ENCODE results near the gene LCN1.

Gene LCN1

DNA sequence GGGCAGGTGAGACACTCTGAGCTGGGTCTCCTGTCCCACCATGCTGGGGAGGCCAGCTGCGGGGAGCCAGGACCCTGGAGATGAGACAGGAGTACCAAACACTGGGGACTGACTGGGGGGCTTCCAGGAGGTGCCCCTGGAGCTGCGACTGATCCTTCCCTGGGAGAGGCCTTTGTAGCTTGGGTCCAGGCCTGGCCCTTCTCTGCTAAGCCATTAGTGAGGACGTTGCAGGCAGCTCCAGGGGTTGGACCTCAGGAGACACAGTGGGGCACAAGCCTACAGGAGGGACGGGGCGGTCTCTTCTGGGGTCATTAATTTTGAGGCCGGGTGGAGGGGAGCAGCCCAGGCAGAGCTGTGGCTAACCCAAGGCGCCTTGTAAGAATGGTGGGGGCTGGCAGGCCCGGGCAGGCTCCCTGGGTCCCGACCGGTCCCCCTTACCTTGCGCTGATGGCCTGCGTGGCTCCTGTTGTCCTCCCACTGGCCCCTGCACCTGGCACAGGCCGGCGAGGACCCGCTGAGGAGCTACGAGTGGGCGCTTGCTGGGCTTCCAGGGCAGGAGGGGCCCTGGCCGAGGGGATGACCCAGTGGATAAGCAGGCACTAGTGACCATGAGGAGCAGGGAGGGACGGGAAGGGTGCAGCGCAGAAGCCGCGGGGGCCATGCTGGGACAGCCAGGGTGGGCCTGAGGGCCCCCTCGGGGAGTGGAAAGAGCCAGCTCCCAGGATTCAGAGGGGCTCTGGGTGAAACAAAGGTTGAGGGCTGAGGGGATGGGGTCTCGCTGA lies 15.6 kb upstream of the LCN1 start:
- Histone ChIP-seq H3K4me2 (ENCODE audit: low read depth, low read length) (no peak overlapping the region), H2AFZ (ENCODE audit: low read length) (no peak overlapping the region), H3K9me3 (replicated peaks; ENCODE audit: insufficient read depth, low read length) (no peaks in the 10 kb centered on the region)

DNA sequence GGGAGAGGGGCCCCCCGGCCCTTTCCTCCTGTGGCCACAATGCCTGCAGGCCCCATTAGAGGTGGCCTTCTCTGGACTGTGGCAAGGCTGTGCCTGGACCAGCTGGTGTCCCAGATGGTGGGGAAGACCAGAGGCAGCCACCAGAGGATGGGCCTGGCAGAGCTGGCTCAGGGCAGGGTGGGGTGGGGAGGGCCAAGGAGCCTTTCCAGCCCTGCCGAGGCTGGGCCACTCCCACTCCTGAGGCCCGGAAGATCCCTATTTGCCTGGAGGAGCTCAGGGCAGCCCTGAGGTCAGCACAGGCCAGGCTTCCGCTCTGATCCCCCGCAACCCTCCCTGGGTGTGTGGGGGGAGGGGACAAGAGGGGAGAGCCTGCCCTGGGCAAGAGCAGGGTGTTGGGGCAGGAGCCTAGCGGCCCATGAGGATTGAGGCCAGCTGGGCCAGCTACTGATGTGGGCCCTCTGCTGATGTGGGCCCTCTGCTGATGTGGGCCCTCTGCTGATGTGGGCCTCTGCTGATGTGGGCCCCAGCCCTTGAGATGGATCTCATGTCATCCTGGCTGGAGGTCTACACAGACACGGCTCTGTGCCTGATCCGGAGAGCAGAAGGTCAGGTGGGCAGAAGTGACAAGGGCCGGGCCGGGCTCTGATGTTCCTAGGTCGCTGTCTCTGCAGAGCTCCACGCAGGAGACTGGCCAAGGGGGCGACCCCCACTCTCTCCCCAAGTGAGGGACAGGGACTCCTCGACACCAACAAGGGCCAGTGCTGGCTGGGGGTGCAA lies 14.7 kb upstream of the LCN1 start:
- TF ChIP-seq, protein P1, sequence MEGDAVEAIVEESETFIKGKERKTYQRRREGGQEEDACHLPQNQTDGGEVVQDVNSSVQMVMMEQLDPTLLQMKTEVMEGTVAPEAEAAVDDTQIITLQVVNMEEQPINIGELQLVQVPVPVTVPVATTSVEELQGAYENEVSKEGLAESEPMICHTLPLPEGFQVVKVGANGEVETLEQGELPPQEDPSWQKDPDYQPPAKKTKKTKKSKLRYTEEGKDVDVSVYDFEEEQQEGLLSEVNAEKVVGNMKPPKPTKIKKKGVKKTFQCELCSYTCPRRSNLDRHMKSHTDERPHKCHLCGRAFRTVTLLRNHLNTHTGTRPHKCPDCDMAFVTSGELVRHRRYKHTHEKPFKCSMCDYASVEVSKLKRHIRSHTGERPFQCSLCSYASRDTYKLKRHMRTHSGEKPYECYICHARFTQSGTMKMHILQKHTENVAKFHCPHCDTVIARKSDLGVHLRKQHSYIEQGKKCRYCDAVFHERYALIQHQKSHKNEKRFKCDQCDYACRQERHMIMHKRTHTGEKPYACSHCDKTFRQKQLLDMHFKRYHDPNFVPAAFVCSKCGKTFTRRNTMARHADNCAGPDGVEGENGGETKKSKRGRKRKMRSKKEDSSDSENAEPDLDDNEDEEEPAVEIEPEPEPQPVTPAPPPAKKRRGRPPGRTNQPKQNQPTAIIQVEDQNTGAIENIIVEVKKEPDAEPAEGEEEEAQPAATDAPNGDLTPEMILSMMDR (IDR thresholded peaks at IDR 0.05; ENCODE audit: low read length), result no peak
- TF ChIP-seq EZH2phosphoT487 (IDR thresholded peaks at IDR 0.05; ENCODE audit: low read length) (no peak), EZH2 (optimal IDR thresholded peaks at IDR 0.05; ENCODE audit: low read depth, low read length) (no peak)
- no peak overlapping the region for H3K9ac ChIP-seq (ENCODE audit: low read length)
- DNase-seq, result no peak
- no peaks in the 10 kb centered on the region for H3K9me3 ChIP-seq (replicated peaks; ENCODE audit: insufficient read depth, low read length)
- peaks cover 17% of the 10 kb centered on the region for H3K4me1 ChIP-seq (ENCODE audit: low read length)
- H3K4me3 ChIP-seq (ENCODE audit: low read length), result no peak overlapping the region
- no peak overlapping the region for H2AFZ ChIP-seq (ENCODE audit: low read length)
- peaks cover 23% of the 10 kb centered on the region for H3K79me2 ChIP-seq (ENCODE audit: low read length)
- no peak overlapping the region for H3K4me2 ChIP-seq (ENCODE audit: low read depth, low read length)
- no peaks in the 10 kb centered on the region; the same call in 1 of the 2 replicates for H3F3A ChIP-seq (ENCODE audit: insufficient read depth, low read length)
- no peaks in the 10 kb centered on the region for H3K27me3 ChIP-seq (replicated peaks; ENCODE audit: insufficient read depth, low read length)
- no peaks in the 10 kb centered on the region; the same call in 1 of the 2 replicates for H4K20me1 ChIP-seq (ENCODE audit: insufficient read depth, low read length)
- peaks cover 3% of the 10 kb centered on the region; the same call in 1 of the 2 replicates for H3K36me3 ChIP-seq (replicated peaks; ENCODE audit: insufficient read depth, low read length)
- no peaks in the 10 kb centered on the region for H3K9me2 ChIP-seq (replicated peaks; ENCODE audit: insufficient read depth, low read length)
- no peak overlapping the region for H3K27ac ChIP-seq (ENCODE audit: low read length)

More for the DNA sequence above, 15.6 kb upstream of the LCN1 start:
- Histone ChIP-seq H3K9ac (ENCODE audit: low read length) (no peak overlapping the region), H3K4me1 (ENCODE audit: low read length) (peaks cover 8% of the 10 kb centered on the region), H3K36me3 (replicated peaks; ENCODE audit: insufficient read depth, low read length) (peaks cover 3% of the 10 kb centered on the region; the same call in 1 of the 2 replicates), H3K27ac (ENCODE audit: low read length) (no peak overlapping the region), H3K4me3 (ENCODE audit: low read length) (no peak overlapping the region), H3F3A (ENCODE audit: insufficient read depth, low read length) (no peaks in the 10 kb centered on the region), H3K9me2 (replicated peaks; ENCODE audit: insufficient read depth, low read length) (no peaks in the 10 kb centered on the region), H3K27me3 (replicated peaks; ENCODE audit: insufficient read depth, low read length) (no peaks in the 10 kb centered on the region), H4K20me1 (ENCODE audit: insufficient read depth, low read length) (no peaks in the 10 kb centered on the region; the same call in 1 of the 2 replicates), H3K79me2 (ENCODE audit: low read length) (peaks cover 32% of the 10 kb centered on the region)
- TF ChIP-seq, protein P1 (IDR thresholded peaks at IDR 0.05; ENCODE audit: low read length), result no peak
- no peak for TF ChIP-seq EZH2 (optimal IDR thresholded peaks at IDR 0.05; ENCODE audit: low read depth, low read length)
- no peak for DNase-seq

GRCh38 chr9:135507104-135508035 lies 13.9 kb upstream of the LCN1 start:
- TF ChIP-seq EZH2 (optimal IDR thresholded peaks at IDR 0.05; ENCODE audit: low read depth, low read length) (no peak), EZH2phosphoT487 (IDR thresholded peaks at IDR 0.05; ENCODE audit: low read length) (no peak)
- TF ChIP-seq, protein P1 (IDR thresholded peaks at IDR 0.05; ENCODE audit: low read length), result no peak
- Histone ChIP-seq H3K4me2 (ENCODE audit: low read depth, low read length) (no peak overlapping the region), H3K27me3 (replicated peaks; ENCODE audit: insufficient read depth, low read length) (no peaks in the 10 kb centered on the region), H3K9me2 (replicated peaks; ENCODE audit: insufficient read depth, low read length) (no peaks in the 10 kb centered on the region), H3K4me3 (ENCODE audit: low read length) (no peak overlapping the region), H3K9me3 (replicated peaks; ENCODE audit: insufficient read depth, low read length) (no peaks in the 10 kb centered on the region), H3K4me1 (ENCODE audit: low read length) (peaks cover 14% of the 10 kb centered on the region), H3K9ac (ENCODE audit: low read length) (no peak overlapping the region), H3K36me3 (replicated peaks; ENCODE audit: insufficient read depth, low read length) (no peaks in the 10 kb centered on the region), H4K20me1 (ENCODE audit: insufficient read depth, low read length) (no peaks in the 10 kb centered on the region; the same call in 1 of the 2 replicates), H3K27ac (ENCODE audit: low read length) (no peak overlapping the region), H3F3A (ENCODE audit: insufficient read depth, low read length) (no peaks in the 10 kb centered on the region; the same call in 1 of the 2 replicates), H2AFZ (ENCODE audit: low read length) (no peak overlapping the region), H3K79me2 (ENCODE audit: low read length) (peaks cover 14% of the 10 kb centered on the region)
- no peak for DNase-seq

Measured in MM.1S (cell line).